Panc1 (cell line): ENCODE results near the gene BNIP2.

ENCODE experiments used
- POLR2AphosphoS5 ChIP-seq: IDR thresholded peaks from 2 replicates; pipeline ENCODE4 v1.6.1; 2012; ENCODE audit warnings: mild to moderate bottlenecking, low read depth, low read length, moderate library complexity
- SIN3A ChIP-seq: IDR thresholded peaks from 2 replicates; pipeline ENCODE4 v1.6.1; 2012; ENCODE audit warnings: low read depth, mild to moderate bottlenecking, low read length, moderate library complexity, borderline replicate concordance; ENCODE audit not compliant: insufficient read depth
- TF ChIP-seq, protein P1 (sequence below): fragments of 450-650 bp; IDR thresholded peaks from 2 replicates; pipeline ENCODE4 v1.5.1; 2017; ENCODE audit warnings: mild to moderate bottlenecking

- no peak for TF ChIP-seq POLR2AphosphoS5
- TF ChIP-seq, protein P1, sequence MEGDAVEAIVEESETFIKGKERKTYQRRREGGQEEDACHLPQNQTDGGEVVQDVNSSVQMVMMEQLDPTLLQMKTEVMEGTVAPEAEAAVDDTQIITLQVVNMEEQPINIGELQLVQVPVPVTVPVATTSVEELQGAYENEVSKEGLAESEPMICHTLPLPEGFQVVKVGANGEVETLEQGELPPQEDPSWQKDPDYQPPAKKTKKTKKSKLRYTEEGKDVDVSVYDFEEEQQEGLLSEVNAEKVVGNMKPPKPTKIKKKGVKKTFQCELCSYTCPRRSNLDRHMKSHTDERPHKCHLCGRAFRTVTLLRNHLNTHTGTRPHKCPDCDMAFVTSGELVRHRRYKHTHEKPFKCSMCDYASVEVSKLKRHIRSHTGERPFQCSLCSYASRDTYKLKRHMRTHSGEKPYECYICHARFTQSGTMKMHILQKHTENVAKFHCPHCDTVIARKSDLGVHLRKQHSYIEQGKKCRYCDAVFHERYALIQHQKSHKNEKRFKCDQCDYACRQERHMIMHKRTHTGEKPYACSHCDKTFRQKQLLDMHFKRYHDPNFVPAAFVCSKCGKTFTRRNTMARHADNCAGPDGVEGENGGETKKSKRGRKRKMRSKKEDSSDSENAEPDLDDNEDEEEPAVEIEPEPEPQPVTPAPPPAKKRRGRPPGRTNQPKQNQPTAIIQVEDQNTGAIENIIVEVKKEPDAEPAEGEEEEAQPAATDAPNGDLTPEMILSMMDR = no peak
- TF ChIP-seq SIN3A = no peak
Observed at GRCh38 chr15:59678620-59679019, 10.5 kb downstream of the BNIP2 start.
